Endothelial cell of umbilical vein (primary cell): Measurements from ENCODE around the gene TIPARP. TPM values are rescaled to one million over a fixed set of nuclear protein-coding genes. Genes with fewer than 3 reads are reported as not detected.

Experiments used
- BruUV-seq: library from RNA; stranded (reverse); fragments of 400-500 nt; replicated peaks from 2 replicates; lab custom pipeline; 2021; lab: Mats Ljungman, UMichigan
- CTCF ChIA-PET: fragments of 300-600, 350-600 bp; sonication (Branson Sonifier 250); formaldehyde crosslinking; loops from one replicate; lab custom pipeline; 2021; ENCODE audit warnings: antibody characterized with exemption, inconsistent platforms; lab: Charles Lee
- POLR2A ChIA-PET: fragments of 300-600, 350-600 bp; sonication (Branson Sonifier 250); formaldehyde crosslinking; loops from one replicate; lab custom pipeline; 2021; ENCODE audit warnings: antibody characterized with exemption, inconsistent platforms; lab: Charles Lee
- DNase-seq: peaks from one replicate; pipeline ENCODE4 v3.0.0-alpha.2; 2011; ENCODE audit warnings: low read depth, low spot score
- FAIRE-seq: peaks from 2 replicates; lab custom pipeline; 2011; peaks lifted over from hg19 to GRCh38; lab: Jason Lieb, UNC
- H2AFZ ChIP-seq: 2 replicates; pipeline ENCODE4 v1.6.0; 2012; ENCODE audit warnings: low read depth, low read length, control low read depth, inconsistent platforms
- H3K27ac ChIP-seq: 2 replicates; pipeline ENCODE4 v1.5.1; 2011; ENCODE audit warnings: low read depth, mild to moderate bottlenecking, control low read depth, low read length, moderate library complexity; ENCODE audit not compliant: insufficient read depth
- H3K27me3 ChIP-seq, 2 experiments: 2 replicates each; pipeline versions ENCODE4 v1.6.0 to v1.6.1; 2011; ENCODE audit warnings: low read length in 2 of 2, mixed read lengths in 1 of 2; ENCODE audit not compliant: control insufficient read depth in 2 of 2, insufficient read depth in 2 of 2
- H3K36me3 ChIP-seq, 2 experiments: 2 replicates in 1 of 2; 3 replicates in 1 of 2; pipeline ENCODE4 v1.5.1; 2011; ENCODE audit warnings: low read length in 2 of 2, mild to moderate bottlenecking in 1 of 2, moderate library complexity in 1 of 2; ENCODE audit not compliant: control insufficient read depth in 2 of 2, insufficient read depth in 2 of 2; ENCODE audit errors: extremely low read depth in 1 of 2
- H3K4me1 ChIP-seq: 3 replicates; pipeline ENCODE4 v1.5.1; 2011; ENCODE audit warnings: mild to moderate bottlenecking, low read length; ENCODE audit not compliant: control insufficient read depth, insufficient read depth; ENCODE audit errors: extremely low read depth
- H3K4me2 ChIP-seq: 2 replicates; pipeline ENCODE4 v1.6.1; 2011; ENCODE audit warnings: low read length, control low read depth, mixed read lengths; ENCODE audit not compliant: insufficient read depth
- H3K4me3 ChIP-seq, 3 experiments: fragments of 200-600 bp in 1 of 3; sonication (generic), shearing (Covaris generic) in 1 of 3; replicated peaks in 1 of 3; 2 replicates each; pipeline ENCODE4 v1.5.1; 2011 to 2016; ENCODE audit warnings: control low read depth in 3 of 3, low read length in 3 of 3, mild to moderate bottlenecking in 2 of 3, inconsistent platforms in 1 of 3, low read depth in 1 of 3, moderate library complexity in 1 of 3; ENCODE audit not compliant: insufficient read depth in 1 of 3
- H3K79me2 ChIP-seq: 2 replicates; pipeline ENCODE4 v1.6.0; 2012; ENCODE audit warnings: low read length, inconsistent platforms; ENCODE audit not compliant: control insufficient read depth, insufficient read depth
- H3K9ac ChIP-seq: replicated peaks from 2 replicates; pipeline ENCODE3; 2011; ENCODE audit warnings: low read length, control low read depth; ENCODE audit not compliant: insufficient read depth; ENCODE audit errors: extremely low read depth
- H3K9me1 ChIP-seq: replicated peaks from 3 replicates; pipeline ENCODE4 v1.6.0; 2011; ENCODE audit warnings: mild to moderate bottlenecking, low read length; ENCODE audit not compliant: control insufficient read depth, insufficient read depth; ENCODE audit errors: extremely low read depth
- H3K9me3 ChIP-seq: replicated peaks from 2 replicates; pipeline ENCODE4 v1.5.1; 2012; ENCODE audit warnings: low read length, inconsistent platforms; ENCODE audit not compliant: control insufficient read depth, insufficient read depth
- H4K20me1 ChIP-seq: replicated peaks from 2 replicates; pipeline ENCODE3; 2011; ENCODE audit warnings: mild to moderate bottlenecking, low read length; ENCODE audit not compliant: control insufficient read depth, insufficient read depth; ENCODE audit errors: extremely low read depth
- EZH2 ChIP-seq: IDR thresholded peaks from 2 replicates; pipeline ENCODE4 v1.6.1; 2012; ENCODE audit warnings: borderline replicate concordance, low read depth, mild to moderate bottlenecking, moderate library complexity, low read length, inconsistent platforms; ENCODE audit not compliant: severe bottlenecking
- FOS ChIP-seq: IDR thresholded peaks from 2 replicates; pipeline ENCODE4 v1.6.1; 2011; ENCODE audit warnings: mild to moderate bottlenecking, low read length, moderate library complexity, borderline replicate concordance; ENCODE audit not compliant: insufficient read depth
- GATA2 ChIP-seq: IDR thresholded peaks from 2 replicates; pipeline ENCODE4 v1.7.0; 2011; ENCODE audit warnings: low read depth, mild to moderate bottlenecking, moderate library complexity, mixed read lengths, low read length; ENCODE audit not compliant: insufficient read length, insufficient read depth
- JUN ChIP-seq: IDR thresholded peaks from 2 replicates; pipeline ENCODE4 v1.6.1; 2011; ENCODE audit warnings: borderline replicate concordance, low read depth; ENCODE audit not compliant: insufficient read length, insufficient read depth
- MYC ChIP-seq: IDR thresholded peaks from one replicate; pipeline ENCODE4 v1.6.1; 2011; ENCODE audit warnings: mild to moderate bottlenecking, low read depth, low read length
- POLR2A ChIP-seq: IDR thresholded peaks from 2 replicates; pipeline ENCODE4 v1.6.1; 2012; ENCODE audit warnings: low read depth, mild to moderate bottlenecking, control low read depth, low read length
- POLR2AphosphoS5 ChIP-seq: IDR thresholded peaks from 2 replicates; pipeline ENCODE4 v1.6.1; 2012; ENCODE audit warnings: low read depth, mild to moderate bottlenecking, control low read depth, low read length, moderate library complexity; ENCODE audit not compliant: insufficient read depth
- dilution Hi-C: fragments of 300-500 bp; cut with MboI; formaldehyde crosslinking; loops from one replicate; pipeline ENCODE4 v1.15.0; 2019; ENCODE audit warnings: low sequenced_read_pairs; ENCODE audit not compliant: extremely low pct_ligation_motif_present
- intact Hi-C: fragments of 100-400 bp; cut with micrococcal nuclease; formaldehyde crosslinking; loops from one replicate; pipeline ENCODE4 v1.10.0; 2022
- polyA plus RNA-seq, 4 experiments: library from polyadenylated mRNA; depleted of rRNA in 3 of 4; stranded (reverse) in 3 of 4; unstranded in 1 of 4; fragments of >200 nt; gene quantifications; 2 replicates each; pipeline versions ENCODE4 v1.2.1 to v1.2.3, GENCODE V29; 2011 to 2012; ENCODE audit warnings: missing spikeins in 1 of 4
- total RNA-seq: library from RNA; stranded (reverse); gene quantifications from 2 replicates; pipeline ENCODE4 v1.2.3, GENCODE V29; 2021
- TF ChIP-seq, protein P1 (sequence below), 2 donors: IDR thresholded peaks; 1 replicate in 1 of 2; 2 replicates in 1 of 2; pipeline ENCODE4 v1.5.1; 2011; ENCODE audit warnings: low read length in 2 of 2, mild to moderate bottlenecking in 2 of 2, moderate library complexity in 2 of 2, control low read depth in 1 of 2, inconsistent platforms in 1 of 2, low read depth in 1 of 2; ENCODE audit not compliant: insufficient read depth in 1 of 2; ENCODE audit errors: extremely low read depth in 1 of 2
- TF ChIP-seq, protein P2 (sequence below): IDR thresholded peaks from 2 replicates; pipeline ENCODE4 v1.6.1; 2011; ENCODE audit not compliant: insufficient read depth, insufficient read length

Gene TIPARP
- total and polyA plus RNA-seq, 2 donors (not counting 3 experiments of a cell fraction or from before 2014, with no cell fraction given), result 9.1 to 21.2 TPM

DNA sequence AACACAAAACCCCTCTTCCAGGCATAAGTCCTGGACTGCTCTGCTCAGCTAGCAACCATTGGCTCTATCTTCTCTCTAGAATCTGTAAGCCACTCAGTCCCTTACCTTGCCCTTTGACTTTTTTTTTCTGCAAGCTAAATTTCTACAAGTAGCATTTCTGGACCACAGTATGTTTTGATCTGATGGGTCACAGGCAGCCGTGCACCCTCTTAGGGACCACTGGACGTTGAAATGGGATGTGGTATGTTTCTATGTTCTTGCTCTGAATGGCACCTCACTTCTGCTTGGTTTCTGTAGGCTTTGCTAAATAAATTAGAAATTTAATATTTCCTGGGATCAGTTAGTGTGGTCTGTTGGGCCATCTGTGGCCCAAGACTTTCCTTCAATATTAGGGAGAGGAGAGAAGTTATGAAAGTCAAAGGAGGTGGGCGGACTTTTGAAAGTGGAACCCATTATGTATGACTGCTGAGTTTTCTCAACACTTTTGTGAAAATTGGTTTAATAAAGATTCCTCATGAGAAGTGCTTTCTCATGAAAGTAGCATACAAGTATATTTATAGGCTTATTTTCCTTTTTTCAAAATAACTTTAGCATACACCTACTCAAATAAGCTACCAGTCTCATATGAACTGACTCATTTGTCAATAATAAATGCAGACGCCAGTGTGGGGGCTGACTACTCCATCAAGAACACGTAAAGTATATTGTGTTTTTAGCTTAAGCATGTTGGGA lies 18.4 kb upstream of the TIPARP start:
- Histone ChIP-seq H3K4me3 (no peak overlapping the region), H4K20me1 (no peaks in the 10 kb centered on the region), H3K9me3 (no peaks in the 10 kb centered on the region), H3K36me3 (no peaks in the 10 kb centered on the region), H3K27me3 (no peaks in the 10 kb centered on the region), H3K9me1 (no peaks in the 10 kb centered on the region), H2AFZ (no peak overlapping the region), H3K79me2 (no peaks in the 10 kb centered on the region), H3K9ac (no peak overlapping the region), H3K27ac (no peak overlapping the region), H3K4me1 (no peaks in the 10 kb centered on the region), H3K4me2 (no peak overlapping the region)
- DNase-seq (no peak), FAIRE-seq (no peak)
- dilution Hi-C loops, result no loop called here
- no TSS peak for BruUV-seq
- POLR2A ChIA-PET, result no interaction called here
- CTCF ChIA-PET, result no interaction called here
- intact Hi-C loops, result no loop called here
- TF ChIP-seq JUN (no peak), GATA2 (no peak), FOS (no peak), POLR2AphosphoS5 (no peak), MYC (no peak), EZH2 (no peak), POLR2A (no peak)
- TF ChIP-seq, protein P1, sequence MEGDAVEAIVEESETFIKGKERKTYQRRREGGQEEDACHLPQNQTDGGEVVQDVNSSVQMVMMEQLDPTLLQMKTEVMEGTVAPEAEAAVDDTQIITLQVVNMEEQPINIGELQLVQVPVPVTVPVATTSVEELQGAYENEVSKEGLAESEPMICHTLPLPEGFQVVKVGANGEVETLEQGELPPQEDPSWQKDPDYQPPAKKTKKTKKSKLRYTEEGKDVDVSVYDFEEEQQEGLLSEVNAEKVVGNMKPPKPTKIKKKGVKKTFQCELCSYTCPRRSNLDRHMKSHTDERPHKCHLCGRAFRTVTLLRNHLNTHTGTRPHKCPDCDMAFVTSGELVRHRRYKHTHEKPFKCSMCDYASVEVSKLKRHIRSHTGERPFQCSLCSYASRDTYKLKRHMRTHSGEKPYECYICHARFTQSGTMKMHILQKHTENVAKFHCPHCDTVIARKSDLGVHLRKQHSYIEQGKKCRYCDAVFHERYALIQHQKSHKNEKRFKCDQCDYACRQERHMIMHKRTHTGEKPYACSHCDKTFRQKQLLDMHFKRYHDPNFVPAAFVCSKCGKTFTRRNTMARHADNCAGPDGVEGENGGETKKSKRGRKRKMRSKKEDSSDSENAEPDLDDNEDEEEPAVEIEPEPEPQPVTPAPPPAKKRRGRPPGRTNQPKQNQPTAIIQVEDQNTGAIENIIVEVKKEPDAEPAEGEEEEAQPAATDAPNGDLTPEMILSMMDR (IDR thresholded peaks at IDR 0.05; ENCODE audit: extremely low read depth in 1 of 2, insufficient read depth in 1 of 2, low read depth in 1 of 2, low read length in 2 of 2), result no peak
- TF ChIP-seq, protein P2, sequence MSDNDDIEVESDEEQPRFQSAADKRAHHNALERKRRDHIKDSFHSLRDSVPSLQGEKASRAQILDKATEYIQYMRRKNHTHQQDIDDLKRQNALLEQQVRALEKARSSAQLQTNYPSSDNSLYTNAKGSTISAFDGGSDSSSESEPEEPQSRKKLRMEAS, result no peak
